RWPE2 (cell line): ENCODE results near the gene CRTC1.

Experiments used
- ATAC-seq: fragments of 200-7000 bp; cut with Tn5 transposase; 3 replicates; pipeline ENCODE4 v1.9.1; 2021; ENCODE audit warnings: low read depth
- DNase-seq: peaks from one replicate; pipeline ENCODE4 v3.0.0-alpha.2; 2020; ENCODE audit warnings: low spot score
- H3K27ac ChIP-seq: fragments of 450-650 bp; 2 replicates; pipeline ENCODE4 v1.5.1; 2017; ENCODE audit warnings: mild to moderate bottlenecking; ENCODE audit not compliant: poor library complexity, severe bottlenecking
- H3K27me3 ChIP-seq: fragments of 250-450 bp; sonication (Bioruptor Pico); 2 replicates; pipeline ENCODE4 v1.5.1; 2021; ENCODE audit warnings: mild to moderate bottlenecking, moderate library complexity; ENCODE audit not compliant: insufficient read depth, poor library complexity, severe bottlenecking
- H3K36me3 ChIP-seq: fragments of 250-450 bp; sonication (Bioruptor Pico); 2 replicates; pipeline ENCODE4 v1.5.1; 2020; ENCODE audit warnings: low read depth, mild to moderate bottlenecking, moderate library complexity
- H3K4me1 ChIP-seq: fragments of 250-450 bp; sonication (Bioruptor Pico); 2 replicates; pipeline ENCODE4 v1.5.1; 2021; ENCODE audit warnings: mild to moderate bottlenecking, moderate library complexity; ENCODE audit not compliant: insufficient read depth, poor library complexity, severe bottlenecking
- H3K4me3 ChIP-seq: fragments of 250-450 bp; sonication (Bioruptor Pico); 2 replicates; pipeline ENCODE4 v1.5.1; 2021; ENCODE audit warnings: mild to moderate bottlenecking, moderate library complexity; ENCODE audit not compliant: severe bottlenecking
- H3K9me3 ChIP-seq: fragments of 250-450 bp; sonication (Bioruptor Pico); 2 replicates; pipeline ENCODE4 v1.5.1; 2021; ENCODE audit warnings: mild to moderate bottlenecking, moderate library complexity; ENCODE audit not compliant: severe bottlenecking
- TF ChIP-seq, protein P1 (sequence below): fragments of 450-650 bp; IDR thresholded peaks from one replicate; pipeline ENCODE4 v1.5.1; 2017; ENCODE audit warnings: mild to moderate bottlenecking, moderate library complexity; ENCODE audit not compliant: poor library complexity, severe bottlenecking

CRTC1 gene

DNA sequence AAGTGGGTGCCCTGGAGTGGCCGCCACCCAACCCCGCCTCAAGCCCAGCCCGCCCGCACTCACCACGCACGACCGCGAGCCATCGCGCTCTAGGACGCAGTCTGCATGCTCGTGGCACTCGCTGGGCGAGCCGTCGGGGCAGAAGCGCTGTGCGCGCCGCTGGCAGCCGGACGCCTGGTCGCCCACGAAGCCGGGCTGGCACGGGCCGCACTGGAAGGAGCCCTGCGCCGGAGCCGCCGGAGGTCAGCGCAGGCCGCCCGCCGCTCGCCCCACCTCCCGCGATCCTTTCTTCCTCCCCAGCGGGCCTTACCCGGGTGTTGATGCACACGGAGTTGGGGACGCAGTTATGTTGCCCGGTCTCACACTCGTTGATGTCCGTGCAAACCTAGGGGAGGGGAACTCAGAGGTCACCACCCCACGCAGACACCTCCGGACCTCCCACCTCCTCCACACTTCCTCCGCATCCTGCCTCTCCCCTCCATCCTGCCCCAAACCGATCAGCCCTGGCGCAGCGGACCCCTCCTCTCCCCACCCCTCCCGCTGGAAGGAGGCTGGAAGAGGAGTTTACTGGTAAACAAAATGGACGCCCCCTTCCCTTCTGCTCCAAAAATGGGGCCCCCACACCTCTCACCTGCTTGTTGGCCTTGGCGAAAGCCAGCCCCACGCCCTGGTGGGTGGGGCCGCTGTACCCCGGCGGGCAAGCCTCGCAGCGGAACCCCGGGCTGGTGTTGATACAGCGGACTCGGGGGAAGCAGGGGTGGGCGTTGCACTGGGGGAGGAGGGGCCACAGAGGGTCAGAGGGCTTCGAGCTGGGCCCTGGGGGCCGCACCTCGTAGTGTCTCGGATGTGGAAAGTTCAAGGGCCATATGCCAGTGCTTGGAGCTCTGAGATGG lies 105.3 kb downstream of the CRTC1 start:
- TF ChIP-seq, protein P1, sequence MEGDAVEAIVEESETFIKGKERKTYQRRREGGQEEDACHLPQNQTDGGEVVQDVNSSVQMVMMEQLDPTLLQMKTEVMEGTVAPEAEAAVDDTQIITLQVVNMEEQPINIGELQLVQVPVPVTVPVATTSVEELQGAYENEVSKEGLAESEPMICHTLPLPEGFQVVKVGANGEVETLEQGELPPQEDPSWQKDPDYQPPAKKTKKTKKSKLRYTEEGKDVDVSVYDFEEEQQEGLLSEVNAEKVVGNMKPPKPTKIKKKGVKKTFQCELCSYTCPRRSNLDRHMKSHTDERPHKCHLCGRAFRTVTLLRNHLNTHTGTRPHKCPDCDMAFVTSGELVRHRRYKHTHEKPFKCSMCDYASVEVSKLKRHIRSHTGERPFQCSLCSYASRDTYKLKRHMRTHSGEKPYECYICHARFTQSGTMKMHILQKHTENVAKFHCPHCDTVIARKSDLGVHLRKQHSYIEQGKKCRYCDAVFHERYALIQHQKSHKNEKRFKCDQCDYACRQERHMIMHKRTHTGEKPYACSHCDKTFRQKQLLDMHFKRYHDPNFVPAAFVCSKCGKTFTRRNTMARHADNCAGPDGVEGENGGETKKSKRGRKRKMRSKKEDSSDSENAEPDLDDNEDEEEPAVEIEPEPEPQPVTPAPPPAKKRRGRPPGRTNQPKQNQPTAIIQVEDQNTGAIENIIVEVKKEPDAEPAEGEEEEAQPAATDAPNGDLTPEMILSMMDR: no peak
- Histone ChIP-seq H3K27me3 (peaks cover 58% of the 10 kb centered on the region), H3K4me3 (no peak overlapping the region), H3K9me3 (no peaks in the 10 kb centered on the region), H3K36me3 (no peaks in the 10 kb centered on the region), H3K27ac (no peak overlapping the region), H3K4me1 (no peaks in the 10 kb centered on the region)
- ATAC-seq (no peak), DNase-seq (peak; percentile 60)

DNA sequence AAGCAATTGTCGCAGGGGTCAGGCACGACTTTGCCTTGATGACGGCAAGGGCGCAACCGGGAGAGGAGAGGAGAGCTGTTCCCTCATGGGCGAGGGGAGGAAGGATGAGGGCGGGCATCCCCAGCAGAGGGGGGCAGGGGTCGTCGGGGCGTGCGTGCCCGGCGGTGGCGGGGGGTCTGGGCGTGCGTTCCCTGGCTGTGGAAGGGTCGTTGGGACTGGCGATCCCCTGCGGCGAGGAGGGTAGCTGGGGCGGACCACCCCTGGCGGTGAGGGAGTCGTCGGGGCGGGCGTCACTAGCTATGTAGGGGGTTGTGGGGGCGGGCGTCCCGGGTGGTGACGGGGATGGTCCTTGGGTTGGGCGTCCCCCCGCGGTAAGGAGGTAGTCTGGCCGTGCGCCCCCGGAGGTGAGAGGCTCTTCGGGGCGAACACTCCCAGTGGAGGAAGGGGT lies 106.0 kb downstream of the CRTC1 start:
- peak; percentile 64 for DNase-seq
- ATAC-seq: no peak
- Histone ChIP-seq H3K9me3 (no peaks in the 10 kb centered on the region), H3K4me1 (no peaks in the 10 kb centered on the region), H3K36me3 (no peaks in the 10 kb centered on the region), H3K27me3 (peaks cover 58% of the 10 kb centered on the region), H3K27ac (no peak overlapping the region), H3K4me3 (no peak overlapping the region)
- TF ChIP-seq, protein P1: no peak

DNA sequence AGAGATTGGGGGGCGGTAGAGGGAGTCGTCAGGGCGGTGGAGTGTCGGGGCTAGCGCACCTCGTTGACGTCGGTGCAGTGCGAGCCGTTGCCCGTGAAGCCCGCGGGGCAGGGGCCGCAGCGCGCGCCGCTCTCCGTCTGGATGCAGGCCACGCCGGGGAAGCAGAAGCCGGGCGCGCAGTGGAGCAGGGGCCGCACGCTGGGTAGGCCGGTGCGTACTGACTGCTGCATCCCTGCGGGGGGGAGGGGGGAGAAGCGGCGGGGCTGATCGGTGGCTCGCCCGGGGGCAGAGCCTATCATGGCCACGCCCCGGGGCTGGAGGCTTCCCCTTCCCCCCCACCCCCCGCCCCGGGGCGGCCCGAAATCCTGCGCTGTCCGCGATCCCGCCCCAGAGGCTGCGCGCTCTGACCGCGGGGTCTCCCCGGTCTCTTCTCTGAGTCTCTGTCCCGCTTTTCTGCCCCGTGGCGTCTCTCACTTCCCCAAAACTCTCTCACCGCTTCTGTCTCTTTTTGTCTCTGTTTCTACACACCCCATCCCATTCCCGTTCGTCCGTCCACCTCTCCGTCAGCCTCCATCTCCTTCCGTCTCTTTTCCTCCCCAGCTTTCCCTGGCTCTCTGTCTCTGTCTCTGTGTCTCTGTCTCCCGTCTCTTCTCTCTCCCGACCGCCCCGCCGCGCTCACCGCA lies 106.5 kb downstream of the CRTC1 start:
- Histone ChIP-seq H3K27ac (no peak overlapping the region), H3K9me3 (no peaks in the 10 kb centered on the region), H3K4me1 (no peaks in the 10 kb centered on the region), H3K4me3 (no peak overlapping the region), H3K27me3 (peaks cover 58% of the 10 kb centered on the region), H3K36me3 (no peaks in the 10 kb centered on the region)
- peak; percentile 37 for ATAC-seq
- TF ChIP-seq, protein P1: no peak
- peak; percentile 65 for DNase-seq

DNA sequence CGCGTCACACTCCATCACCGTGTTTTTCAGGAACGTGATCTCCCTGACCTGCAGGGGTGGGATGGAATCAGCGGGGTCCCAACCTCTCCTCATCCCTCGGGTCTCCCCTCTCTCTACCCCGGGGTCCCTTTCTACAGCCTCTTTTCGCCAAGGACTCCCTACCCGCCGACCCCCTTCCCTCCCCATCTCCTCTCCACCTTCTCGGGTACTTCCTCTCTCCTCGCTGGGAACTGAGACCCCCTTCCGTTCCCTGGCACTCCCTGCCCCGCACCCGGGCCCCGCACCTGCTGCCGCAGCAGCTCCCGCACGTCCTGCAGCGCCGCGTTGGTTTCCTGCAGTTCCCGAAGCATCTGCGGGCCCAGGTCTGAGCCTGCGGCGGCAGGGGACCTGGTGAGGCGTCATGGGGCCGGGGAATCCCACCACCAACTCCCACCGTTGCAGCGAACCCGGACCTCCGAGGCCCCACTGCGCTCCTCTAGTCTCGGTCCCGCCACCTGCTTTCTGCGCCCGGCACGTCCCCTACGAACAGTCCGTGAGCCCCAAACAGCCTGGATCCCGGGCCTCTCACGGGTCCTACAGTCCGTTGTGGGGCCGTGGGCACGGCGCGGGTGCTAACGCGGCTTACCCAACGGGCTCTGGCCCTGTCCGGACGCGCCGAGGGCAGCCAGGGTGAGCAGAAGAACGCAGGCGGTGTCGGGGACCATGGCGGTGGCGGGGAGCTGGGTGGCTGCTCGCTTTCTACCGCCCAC lies 107.3 kb downstream of the CRTC1 start, which contains the start of gene COMP:
Gene COMP (minus strand): TSS at position 740 of the 749 bp plus-strand sequence. CDS start 36 bp downstream, at position 704.
- DNase-seq (peak; percentile 60), ATAC-seq (no peak)
- peaks cover 58% of the 10 kb centered on the region for H3K27me3 ChIP-seq
- no peaks in the 10 kb centered on the region for H3K36me3 ChIP-seq
- no peaks in the 10 kb centered on the region for H3K9me3 ChIP-seq
- TF ChIP-seq, protein P1: no peak
- no peak within 1 kb of the TSS for H3K27ac ChIP-seq
- no peaks in the 10 kb centered on the region for H3K4me1 ChIP-seq
- no peak within 1 kb of the TSS for H3K4me3 ChIP-seq
